Transverse colon (tissue), 4 donors: Measurements from ENCODE around the gene DOCK2. TPM values are rescaled to one million over a fixed set of nuclear protein-coding genes. Genes with fewer than 3 reads are reported as not detected.

Source experiments
- DNase-seq: peaks from one replicate; pipeline ENCODE4 v3.0.0-alpha.2; 2019
- H3K27ac ChIP-seq, 4 donors: fragments of 200-600 bp; sonication (generic); 2 replicates each; pipeline ENCODE4 v1.5.1; 2016 to 2018; ENCODE audit warnings: inconsistent platforms in 4 of 4
- H3K27me3 ChIP-seq: fragments of 200-600 bp; sonication (generic); 2 replicates; pipeline ENCODE4 v1.5.1; 2017; ENCODE audit warnings: inconsistent platforms
- H3K36me3 ChIP-seq, 4 donors: fragments of 200-600 bp; sonication (generic); 2 replicates each; pipeline ENCODE4 v1.5.1; 2017 to 2019; ENCODE audit warnings: inconsistent platforms in 4 of 4
- H3K4me1 ChIP-seq, 4 donors: fragments of 200-600 bp; sonication (generic); 2 replicates each; pipeline ENCODE4 v1.5.1; 2017 to 2020; ENCODE audit warnings: inconsistent platforms in 4 of 4
- H3K4me3 ChIP-seq, 4 donors: fragments of 200-600 bp; sonication (generic); 1 replicate in 1 of 4; 2 replicates in 3 of 4; pipeline versions ENCODE4 v1.5.1 to v1.6.1; 2017 to 2019; ENCODE audit warnings: inconsistent platforms in 4 of 4
- H3K9me3 ChIP-seq, 2 donors: fragments of 200-600 bp; sonication (generic); 2 replicates each; pipeline ENCODE4 v1.5.1; 2017 to 2019; ENCODE audit warnings: inconsistent platforms in 2 of 2
- EP300 ChIP-seq: sonication (generic); formaldehyde crosslinking; IDR thresholded peaks from one replicate; pipeline ENCODE4 v1.6.1; 2017; ENCODE audit warnings: antibody characterized with exemption, low read depth
- POLR2A ChIP-seq: fragments of 450-650 bp; IDR thresholded peaks from one replicate; pipeline ENCODE4 v1.6.1; 2016; ENCODE audit warnings: antibody characterized with exemption, mild to moderate bottlenecking, moderate library complexity
- POLR2AphosphoS5 ChIP-seq, 3 donors: sonication (generic); formaldehyde crosslinking; IDR thresholded peaks; one replicate each; pipeline ENCODE4 v1.6.1; 2016; ENCODE audit warnings: antibody characterized with exemption in 3 of 3
- WGBS, 2 donors: methylation state at CpG; one replicate each; pipeline ENCODE4 v1.1.5; 2018; ENCODE audit warnings: low coverage in 1 of 2; 5-methylcytosine and 5-hydroxymethylcytosine counted together
- in situ Hi-C, 4 donors: fragments of 200-750 bp; cut with MboI; loops; one replicate each; pipeline versions ENCODE4 v1.15.0 to v1.15.1; 2017; ENCODE audit warnings: low sequenced_read_pairs in 3 of 4, low pct_ligation_motif_present in 1 of 4, low pct_unique_long_range_greater_than_20kb in 1 of 4
- intact Hi-C: fragments of 100-400 bp; cut with DNase I; formaldehyde crosslinking; loops from one replicate; pipeline ENCODE4 v1.15.1; 2023; ENCODE audit warnings: low total_unique reads
- total RNA-seq, 4 donors: library from RNA; depleted of rRNA; stranded (reverse); fragments of >200 nt; gene quantifications; one replicate each; pipeline ENCODE4 v1.1.0, GENCODE V29; 2016
- TF ChIP-seq, protein P1 (sequence below), 5 experiments: fragments of 200-600 bp in 3 of 5; fragments of 450-650 bp in 2 of 5; sonication (generic) in 3 of 5; IDR thresholded peaks; 1 replicate in 2 of 5; 2 replicates in 3 of 5; pipeline ENCODE4 v1.5.1; 2016 to 2017; ENCODE audit warnings: antibody characterized with exemption in 5 of 5, inconsistent platforms in 3 of 5, mild to moderate bottlenecking in 2 of 5, moderate library complexity in 1 of 5

The DOCK2 gene
- total RNA-seq, 4 donors from 2014 or later, result 8.3 to 24.0 (median 14.3) TPM

GRCh38 chr5:170012622-170013021 is 375.5 kb downstream of the DOCK2 start:
- no peak for DNase-seq

DNA sequence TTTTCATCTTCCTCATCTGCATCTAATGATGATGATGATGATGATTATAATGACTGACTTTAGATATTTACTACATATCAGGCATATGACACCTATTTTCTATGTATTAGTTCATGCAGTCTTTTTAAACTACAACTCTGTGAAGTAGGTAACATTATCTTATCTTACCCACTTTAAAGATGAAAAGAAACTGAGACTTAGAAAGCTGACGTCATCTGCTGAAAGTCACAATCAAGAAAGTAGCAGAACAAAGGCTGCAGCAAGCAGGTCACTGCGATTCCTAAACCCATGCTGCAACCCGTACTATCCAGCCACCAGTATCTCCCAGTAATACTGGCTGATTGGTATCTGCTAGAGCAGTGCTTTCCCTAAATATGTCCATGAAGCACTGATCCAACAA is 383.3 kb downstream of the DOCK2 start:
- 82 to 83% methylated on average over 1 to 3 of the region's 3 CpGs for WGBS, 2 donors
- TF ChIP-seq, protein P1, sequence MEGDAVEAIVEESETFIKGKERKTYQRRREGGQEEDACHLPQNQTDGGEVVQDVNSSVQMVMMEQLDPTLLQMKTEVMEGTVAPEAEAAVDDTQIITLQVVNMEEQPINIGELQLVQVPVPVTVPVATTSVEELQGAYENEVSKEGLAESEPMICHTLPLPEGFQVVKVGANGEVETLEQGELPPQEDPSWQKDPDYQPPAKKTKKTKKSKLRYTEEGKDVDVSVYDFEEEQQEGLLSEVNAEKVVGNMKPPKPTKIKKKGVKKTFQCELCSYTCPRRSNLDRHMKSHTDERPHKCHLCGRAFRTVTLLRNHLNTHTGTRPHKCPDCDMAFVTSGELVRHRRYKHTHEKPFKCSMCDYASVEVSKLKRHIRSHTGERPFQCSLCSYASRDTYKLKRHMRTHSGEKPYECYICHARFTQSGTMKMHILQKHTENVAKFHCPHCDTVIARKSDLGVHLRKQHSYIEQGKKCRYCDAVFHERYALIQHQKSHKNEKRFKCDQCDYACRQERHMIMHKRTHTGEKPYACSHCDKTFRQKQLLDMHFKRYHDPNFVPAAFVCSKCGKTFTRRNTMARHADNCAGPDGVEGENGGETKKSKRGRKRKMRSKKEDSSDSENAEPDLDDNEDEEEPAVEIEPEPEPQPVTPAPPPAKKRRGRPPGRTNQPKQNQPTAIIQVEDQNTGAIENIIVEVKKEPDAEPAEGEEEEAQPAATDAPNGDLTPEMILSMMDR (IDR thresholded peaks at IDR 0.05), result no peak
- TF ChIP-seq POLR2A, result no peak
- TF ChIP-seq POLR2AphosphoS5 (IDR thresholded peaks at IDR 0.05), result no peak
- TF ChIP-seq EP300, result no peak
- H3K9me3 ChIP-seq, result no peaks in the 10 kb centered on the region
- no peaks in the 10 kb centered on the region for H3K36me3 ChIP-seq
- H3K27me3 ChIP-seq, result no peaks in the 10 kb centered on the region
- no peaks in the 10 kb centered on the region for H3K4me1 ChIP-seq
- in situ Hi-C loops, result no loop called here
- no peak overlapping the region for H3K27ac ChIP-seq
- no peak overlapping the region for H3K4me3 ChIP-seq
- intact Hi-C loops, result no loop called here
- DNase-seq, result no peak

More at GRCh38 chr5:170012622-170013021, 375.5 kb downstream of the DOCK2 start:
- WGBS, 2 donors, result 59 to 66% methylated on average over 6 to 11 of the region's 11 CpGs
- TF ChIP-seq POLR2AphosphoS5 (IDR thresholded peaks at IDR 0.05), result no peak
- TF ChIP-seq POLR2A, result no peak
- TF ChIP-seq EP300, result no peak
- TF ChIP-seq, protein P1 (IDR thresholded peaks at IDR 0.05), result no peak
- Histone ChIP-seq H3K27me3 (no peaks in the 10 kb centered on the region), H3K4me3 (no peak overlapping the region), H3K9me3 (no peaks in the 10 kb centered on the region), H3K4me1 (no peaks in the 10 kb centered on the region), H3K27ac (no peak overlapping the region), H3K36me3 (no peaks in the 10 kb centered on the region)
- in situ Hi-C loops, result no loop called here
- intact Hi-C loops, result no loop called here

DNA sequence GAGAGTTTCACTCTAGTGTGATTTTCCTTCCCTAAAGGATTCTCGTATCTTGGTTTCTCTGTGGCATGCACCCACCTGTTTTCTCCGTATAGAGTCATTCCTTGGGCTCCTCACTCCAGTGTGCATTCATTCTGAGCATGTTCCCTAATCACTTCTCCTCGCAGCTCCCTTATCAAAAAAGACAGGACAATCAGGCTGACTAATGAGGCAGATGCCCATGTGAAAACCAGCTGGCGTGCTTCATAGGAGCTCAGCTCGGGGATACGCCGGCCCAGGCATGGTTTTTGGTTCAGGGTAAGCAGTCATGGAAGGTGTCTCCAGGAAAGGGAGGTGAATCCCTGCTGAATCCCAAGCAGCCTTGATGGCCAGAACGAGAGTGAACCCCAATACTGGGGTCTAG is 384.4 kb downstream of the DOCK2 start:
- DNase-seq, result no peak
- no peaks in the 10 kb centered on the region for H3K4me1 ChIP-seq
- intact Hi-C loops, result no loop called here
- H3K27me3 ChIP-seq, result no peaks in the 10 kb centered on the region
- no peak for TF ChIP-seq POLR2A
- TF ChIP-seq, protein P1 (IDR thresholded peaks at IDR 0.05), result no peak
- no peaks in the 10 kb centered on the region for H3K9me3 ChIP-seq
- 79 to 100% methylated on average over 1 to 8 of the region's 8 CpGs for WGBS, 2 donors
- H3K27ac ChIP-seq, result no peak overlapping the region
- in situ Hi-C loops, result no loop called here
- no peak overlapping the region for H3K4me3 ChIP-seq
- no peaks in the 10 kb centered on the region for H3K36me3 ChIP-seq

- no peaks in the 10 kb centered on the region for H3K36me3 ChIP-seq
- intact Hi-C loops (no loop called here), in situ Hi-C loops (no loop called here)
- no peak overlapping the region for H3K4me3 ChIP-seq
- H3K27ac ChIP-seq, result no peak overlapping the region
- TF ChIP-seq EP300 (no peak), POLR2A (no peak), POLR2AphosphoS5 (IDR thresholded peaks at IDR 0.05) (no peak)
- TF ChIP-seq, protein P1 (IDR thresholded peaks at IDR 0.05), result no peak
- no peaks in the 10 kb centered on the region for H3K9me3 ChIP-seq
- DNase-seq, result no peak
- H3K27me3 ChIP-seq, result no peaks in the 10 kb centered on the region
- H3K4me1 ChIP-seq, result no peaks in the 10 kb centered on the region
- 67 to 89% methylated on average over 3 to 8 of the region's 8 CpGs for WGBS, 2 donors
Observed at GRCh38 chr5:170025853-170026252, 388.8 kb downstream of the DOCK2 start.
